Measurements from ENCODE around the gene SGF29. TPM values are rescaled to one million over a fixed set of nuclear protein-coding genes. Genes with fewer than 3 reads are reported as not detected.
"Not testable (repeated sequence)": the region's sequence is repeated elsewhere in the genome, so short reads cannot be mapped to it uniquely, and the experiment has no call there.

The SGF29 gene
- total RNA-seq, 2 donors from 2014 or later, result 49.7 to 53.7 TPM

- ATAC-seq, result peak; percentile 98
- H3K36me3 Mint-ChIP-seq (ENCODE audit: low read depth); DNase-seq; H3K4me3 Mint-ChIP-seq; H3K27ac Mint-ChIP-seq; H3K27me3 Mint-ChIP-seq; H3K9me3 ChIP-seq (ENCODE audit: control insufficient read depth, low read length, poor library complexity, severe bottlenecking); H3K4me1 Mint-ChIP-seq: not testable (repeated sequence)
These were observed 45.9 kb downstream of the SGF29 start for GRCh38 chr16:28599377-28600285.

GRCh38 chr16:28600965-28601364 is 47.2 kb downstream of the SGF29 start:
- not testable (repeated sequence) for H3K9me3 ChIP-seq (ENCODE audit: control insufficient read depth, low read length, poor library complexity, severe bottlenecking); H3K4me3 Mint-ChIP-seq; H3K4me1 Mint-ChIP-seq; DNase-seq; H3K36me3 Mint-ChIP-seq (ENCODE audit: low read depth); ATAC-seq; H3K27me3 Mint-ChIP-seq; H3K27ac Mint-ChIP-seq

- H3K4me1 Mint-ChIP-seq; H3K27me3 Mint-ChIP-seq; H3K36me3 Mint-ChIP-seq (ENCODE audit: low read depth); ATAC-seq; H3K9me3 ChIP-seq (ENCODE audit: control insufficient read depth, low read length, poor library complexity, severe bottlenecking); H3K4me3 Mint-ChIP-seq; DNase-seq: not testable (repeated sequence)
- peak overlapping the region; percentile 60 for H3K27ac Mint-ChIP-seq
These were observed 47.9 kb downstream of the SGF29 start for GRCh38 chr16:28601589-28601988.

- H3K4me1 Mint-ChIP-seq; H3K27me3 Mint-ChIP-seq; H3K27ac Mint-ChIP-seq; H3K4me3 Mint-ChIP-seq; DNase-seq; H3K36me3 Mint-ChIP-seq (ENCODE audit: low read depth); H3K9me3 ChIP-seq (ENCODE audit: control insufficient read depth, low read length, poor library complexity, severe bottlenecking); ATAC-seq: not testable (repeated sequence)
These were observed 48.3 kb downstream of the SGF29 start for GRCh38 chr16:28602062-28602461.

- Mint-ChIP-seq H3K4me1 (peaks cover 3% of the 10 kb centered on the region), H3K36me3 (ENCODE audit: low read depth) (no peaks in the 10 kb centered on the region), H3K27ac (no peak overlapping the region), H3K27me3 (no peaks in the 10 kb centered on the region), H3K4me3 (no peak overlapping the region)
- no peaks in the 10 kb centered on the region for H3K9me3 ChIP-seq (ENCODE audit: control insufficient read depth, low read length, poor library complexity, severe bottlenecking)
- DNase-seq (no peak), ATAC-seq (no peak)
These were observed 48.8 kb downstream of the SGF29 start for GRCh38 chr16:28602529-28602928.

GRCh38 chr16:28603381-28604185 is 49.9 kb downstream of the SGF29 start:
- H3K4me1 Mint-ChIP-seq, result peaks cover 3% of the 10 kb centered on the region
- DNase-seq, result no peak
- no peak overlapping the region for H3K4me3 Mint-ChIP-seq
- H3K27ac Mint-ChIP-seq, result peak overlapping the region; percentile 54
- no peaks in the 10 kb centered on the region for H3K9me3 ChIP-seq (ENCODE audit: control insufficient read depth, low read length, poor library complexity, severe bottlenecking)
- no peaks in the 10 kb centered on the region for H3K27me3 Mint-ChIP-seq
- H3K36me3 Mint-ChIP-seq (ENCODE audit: low read depth), result no peaks in the 10 kb centered on the region
- ATAC-seq, result no peak

GRCh38 chr16:28604186-28604565 is 50.5 kb downstream of the SGF29 start:
- peaks cover 3% of the 10 kb centered on the region for H3K4me1 Mint-ChIP-seq
- no peaks in the 10 kb centered on the region for H3K27me3 Mint-ChIP-seq
- DNase-seq (no peak), ATAC-seq (no peak)
- no peak overlapping the region for H3K4me3 Mint-ChIP-seq
- peak overlapping the region; percentile 54 for H3K27ac Mint-ChIP-seq
- no peaks in the 10 kb centered on the region for H3K36me3 Mint-ChIP-seq (ENCODE audit: low read depth)
- no peaks in the 10 kb centered on the region for H3K9me3 ChIP-seq (ENCODE audit: control insufficient read depth, low read length, poor library complexity, severe bottlenecking)

- ATAC-seq, result no peak
- Mint-ChIP-seq H3K36me3 (ENCODE audit: low read depth) (peaks cover 2% of the 10 kb centered on the region), H3K4me3 (no peak overlapping the region), H3K4me1 (peaks cover 15% of the 10 kb centered on the region), H3K27ac (peak overlapping the region; percentile 51), H3K27me3 (no peaks in the 10 kb centered on the region)
- no peak for DNase-seq
- no peaks in the 10 kb centered on the region for H3K9me3 ChIP-seq (ENCODE audit: control insufficient read depth, low read length, poor library complexity, severe bottlenecking)
These were observed 52.8 kb downstream of the SGF29 start for GRCh38 chr16:28606291-28607115.

- DNase-seq (no peak), ATAC-seq (no peak)
- Mint-ChIP-seq H3K4me3 (no peak overlapping the region), H3K27me3 (no peaks in the 10 kb centered on the region), H3K36me3 (ENCODE audit: low read depth) (peaks cover 2% of the 10 kb centered on the region), H3K27ac (peak overlapping the region; percentile 51), H3K4me1 (peaks cover 15% of the 10 kb centered on the region)
- no peaks in the 10 kb centered on the region for H3K9me3 ChIP-seq (ENCODE audit: control insufficient read depth, low read length, poor library complexity, severe bottlenecking)
These were observed 53.5 kb downstream of the SGF29 start for GRCh38 chr16:28607116-28607623.

GRCh38 chr16:28607681-28608495 is 54.2 kb downstream of the SGF29 start:
- H3K27ac Mint-ChIP-seq; H3K9me3 ChIP-seq (ENCODE audit: control insufficient read depth, low read length, poor library complexity, severe bottlenecking); ATAC-seq; H3K36me3 Mint-ChIP-seq (ENCODE audit: low read depth); H3K27me3 Mint-ChIP-seq; H3K4me3 Mint-ChIP-seq; DNase-seq: not testable (repeated sequence)
- H3K4me1 Mint-ChIP-seq, result peaks cover 15% of the 10 kb centered on the region

GRCh38 chr16:28608496-28608808 is 54.7 kb downstream of the SGF29 start:
- H3K9me3 ChIP-seq (ENCODE audit: control insufficient read depth, low read length, poor library complexity, severe bottlenecking); H3K36me3 Mint-ChIP-seq (ENCODE audit: low read depth); H3K27me3 Mint-ChIP-seq; ATAC-seq; H3K4me3 Mint-ChIP-seq; DNase-seq; H3K27ac Mint-ChIP-seq: not testable (repeated sequence)
- H3K4me1 Mint-ChIP-seq, result peaks cover 15% of the 10 kb centered on the region

GRCh38 chr16:28608867-28609596 is 55.3 kb downstream of the SGF29 start:
- DNase-seq; H3K9me3 ChIP-seq (ENCODE audit: control insufficient read depth, low read length, poor library complexity, severe bottlenecking); H3K36me3 Mint-ChIP-seq (ENCODE audit: low read depth); ATAC-seq; H3K27me3 Mint-ChIP-seq: not testable (repeated sequence)
- Mint-ChIP-seq H3K27ac (peak overlapping the region; percentile 49), H3K4me1 (peaks cover 15% of the 10 kb centered on the region), H3K4me3 (peak overlapping the region; percentile 25)

Measured in T-helper 17 cell (primary cell).